GM23338 (cell line): ENCODE data around the gene CPXM2. TPM values are rescaled to one million over a fixed set of nuclear protein-coding genes. Genes with fewer than 3 reads are reported as not detected.
A peak's percentile ranks its signal among the peaks of the same experiment; 100 is the strongest.

Source experiments
- ATAC-seq: fragments of 200-7000 bp; cut with Tn5 transposase; 3 replicates; pipeline ENCODE4 v1.9.1; 2020
- DNase-seq: peaks from one replicate; pipeline ENCODE4 v3.0.0-alpha.2; 2015; ENCODE audit warnings: low spot score
- H2AFZ ChIP-seq: fragments of 200-600 bp; sonication (generic); 2 replicates; pipeline ENCODE4 v1.8.0; 2016; ENCODE audit warnings: antibody characterized with exemption, mild to moderate bottlenecking, moderate library complexity
- H3F3A ChIP-seq: fragments of 200-600 bp; sonication (generic); replicated peaks from 2 replicates; pipeline ENCODE4 v1.8.0; 2017; ENCODE audit warnings: antibody characterized with exemption, mixed run types, low read depth
- H3K27ac ChIP-seq: fragments of 200-600 bp; sonication (generic); 2 replicates; pipeline ENCODE4 v1.6.1; 2016; ENCODE audit warnings: low read depth
- H3K27me3 ChIP-seq: fragments of 200-600 bp; sonication (generic); 2 replicates; pipeline ENCODE4 v1.8.0; 2016; ENCODE audit warnings: mild to moderate bottlenecking, mixed run types, moderate library complexity; ENCODE audit not compliant: insufficient read depth
- H3K36me3 ChIP-seq: fragments of 200-600 bp; sonication (generic); 2 replicates; pipeline ENCODE4 v1.8.0; 2016; ENCODE audit warnings: mild to moderate bottlenecking; ENCODE audit not compliant: insufficient read depth
- H3K4me1 ChIP-seq: fragments of 200-600 bp; sonication (generic); 2 replicates; pipeline ENCODE4 v1.8.0; 2016; ENCODE audit warnings: mild to moderate bottlenecking, moderate library complexity; ENCODE audit not compliant: insufficient read depth
- H3K4me2 ChIP-seq: fragments of 200-600 bp; sonication (generic); 2 replicates; pipeline ENCODE4 v1.7.1; 2017; ENCODE audit warnings: mixed run types
- H3K4me3 ChIP-seq: fragments of 200-600 bp; sonication (generic); 2 replicates; pipeline ENCODE4 v1.6.1; 2016; ENCODE audit warnings: mixed run types
- H3K79me2 ChIP-seq: fragments of 200-600 bp; sonication (generic); replicated peaks from 2 replicates; pipeline ENCODE4 v1.8.0; 2017; ENCODE audit warnings: mild to moderate bottlenecking; ENCODE audit not compliant: insufficient read depth
- H3K9me2 ChIP-seq: fragments of 200-600 bp; sonication (generic); 2 replicates; pipeline ENCODE4 v1.8.0; 2017; ENCODE audit not compliant: insufficient read depth
- H4K20me1 ChIP-seq: fragments of 200-600 bp; sonication (generic); replicated peaks from 2 replicates; pipeline ENCODE4 v1.8.0; 2017; ENCODE audit warnings: mild to moderate bottlenecking; ENCODE audit not compliant: insufficient read depth
- H3K27ac Mint-ChIP-seq: 2 replicates; pipeline ENCODE4 v1.8.0; 2020; ENCODE audit warnings: inconsistent platforms, mild to moderate bottlenecking, moderate library complexity, mixed read lengths
- H3K27me3 Mint-ChIP-seq: 3 replicates; pipeline ENCODE4 v1.8.0; 2022; ENCODE audit warnings: low read depth, mild to moderate bottlenecking, moderate library complexity, mixed read lengths, inconsistent platforms; ENCODE audit not compliant: insufficient read depth, poor library complexity
- H3K36me3 Mint-ChIP-seq: 3 replicates; pipeline ENCODE4 v1.8.0; 2021; ENCODE audit warnings: low read depth, mild to moderate bottlenecking, inconsistent platforms, moderate library complexity, mixed read lengths
- H3K4me1 Mint-ChIP-seq: 3 replicates; pipeline ENCODE4 v1.8.0; 2020; ENCODE audit warnings: mild to moderate bottlenecking, inconsistent platforms, mixed read lengths
- H3K4me3 Mint-ChIP-seq: 3 replicates; pipeline ENCODE4 v1.8.0; 2021; ENCODE audit warnings: moderate library complexity, mild to moderate bottlenecking, inconsistent platforms, mixed read lengths
- H3K9me3 Mint-ChIP-seq: 3 replicates; pipeline ENCODE4 v1.8.0; 2020; ENCODE audit warnings: moderate library complexity, mild to moderate bottlenecking, inconsistent platforms, mixed read lengths
- CREB1 ChIP-seq: fragments of 250-450 bp; sonication (Bioruptor Pico); IDR thresholded peaks from 2 replicates; pipeline ENCODE4 v1.5.0; 2020; ENCODE audit warnings: low read depth, mild to moderate bottlenecking, moderate library complexity
- CTCF ChIP-seq, 2 experiments: fragments of 200-600 bp in 1 of 2; sonication (generic) in 1 of 2; conservative IDR thresholded peaks; 2 replicates each; pipeline versions ENCODE4 v1.5.1 to v1.6.1; 2016 to 2017; ENCODE audit warnings: antibody characterized with exemption in 2 of 2, low read depth in 2 of 2, mild to moderate bottlenecking in 2 of 2, moderate library complexity in 1 of 2
- ETS1 ChIP-seq: IDR thresholded peaks from 2 replicates; pipeline ENCODE4 v1.6.1; 2016; ENCODE audit warnings: antibody characterized with exemption
- EZH2 ChIP-seq: fragments of 200-600 bp; sonication (generic); IDR thresholded peaks from one replicate; pipeline ENCODE4 v1.8.0; 2017; ENCODE audit warnings: antibody characterized with exemption, mild to moderate bottlenecking, low read depth; ENCODE audit not compliant: unreplicated experiment
- EZH2phosphoT487 ChIP-seq: fragments of 200-600 bp; sonication (generic); IDR thresholded peaks from one replicate; pipeline ENCODE4 v1.8.1; 2018; ENCODE audit warnings: antibody characterized with exemption; ENCODE audit not compliant: unreplicated experiment
- JUNB ChIP-seq: IDR thresholded peaks from one replicate; pipeline ENCODE4 v1.6.1; 2016; ENCODE audit warnings: antibody characterized with exemption; ENCODE audit not compliant: unreplicated experiment
- NANOG ChIP-seq: IDR thresholded peaks from 2 replicates; pipeline ENCODE4 v1.6.1; 2016; ENCODE audit warnings: antibody characterized with exemption, borderline replicate concordance
- POLR2AphosphoS5 ChIP-seq: IDR thresholded peaks from 2 replicates; pipeline ENCODE4 v1.6.1; 2016; ENCODE audit warnings: antibody characterized with exemption, low read depth
- REST ChIP-seq: IDR thresholded peaks from one replicate; pipeline ENCODE4 v1.6.1; 2018; ENCODE audit warnings: antibody characterized with exemption; ENCODE audit not compliant: unreplicated experiment
- STAT1 ChIP-seq: IDR thresholded peaks from one replicate; pipeline ENCODE4 v1.6.1; 2016; ENCODE audit warnings: antibody characterized with exemption; ENCODE audit not compliant: unreplicated experiment
- ZNF114 ChIP-seq: fragments of 250-450 bp; sonication (Bioruptor Pico); IDR thresholded peaks from 2 replicates; pipeline ENCODE4 v1.5.0; 2020; ENCODE audit warnings: mild to moderate bottlenecking, moderate library complexity
- ZNF331 ChIP-seq: fragments of 250-450 bp; sonication (Bioruptor Pico); IDR thresholded peaks from 2 replicates; pipeline ENCODE4 v1.5.0; 2020; ENCODE audit warnings: low read depth, mild to moderate bottlenecking, moderate library complexity
- polyA plus RNA-seq: library from polyadenylated mRNA; unstranded; fragments of >200 nt; fragmentation: Nextera tagmentation; extraction: Ambion mirVana; gene quantifications from 2 replicates; pipeline ENCODE4 v1.2.1, GENCODE V29; 2016
- total RNA-seq: library from RNA; depleted of rRNA; stranded (reverse); fragments of >200 nt; shearing (Covaris generic); gene quantifications from 2 replicates; pipeline ENCODE4 v1.2.3, GENCODE V29; 2014
- TF ChIP-seq, protein P1 (sequence below): fragments of 250-450 bp; sonication (Bioruptor Pico); IDR thresholded peaks from 2 replicates; pipeline ENCODE4 v1.5.0; 2020; ENCODE audit warnings: mild to moderate bottlenecking, moderate library complexity

The CPXM2 gene
- total and polyA plus RNA-seq, 2 experiments from 2014 or later, result 1.6 to 8.1 TPM

DNA sequence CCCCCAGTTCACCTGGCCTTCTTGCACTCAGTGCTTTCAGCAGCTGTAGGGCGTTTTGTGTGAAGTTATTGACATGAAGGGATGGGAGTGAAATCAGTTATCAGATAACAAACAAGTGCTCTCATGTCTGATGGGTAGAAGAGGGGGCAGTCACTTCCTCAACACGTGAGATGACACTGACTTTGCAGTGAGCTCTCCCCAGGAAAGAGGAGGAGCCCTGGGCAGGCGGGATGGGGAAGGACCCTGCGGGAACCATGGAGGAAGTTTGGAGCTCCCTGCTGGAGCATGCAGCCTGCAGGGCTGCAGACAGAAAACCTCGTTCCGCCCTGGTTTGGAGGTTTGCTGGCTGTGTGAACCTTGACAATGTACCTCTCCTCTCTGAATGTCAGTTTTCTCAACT is 186.8 kb downstream of the CPXM2 start:
- H3K9me3 Mint-ChIP-seq, result no peaks in the 10 kb centered on the region

More for the DNA sequence above, 186.8 kb downstream of the CPXM2 start:
- H4K20me1 ChIP-seq, result no peaks in the 10 kb centered on the region
- H3K4me3 Mint-ChIP-seq, result no peak overlapping the region
- peaks cover 8% of the 10 kb centered on the region for H3K4me1 Mint-ChIP-seq
- TF ChIP-seq CREB1 (no peak), EZH2phosphoT487 (no peak), STAT1 (no peak), ETS1 (no peak), ZNF331 (CRISPR knock-in tag) (no peak), ZNF114 (CRISPR knock-in tag) (no peak), NANOG (no peak), REST (no peak), EZH2 (no peak), CTCF (conservative IDR thresholded peaks at IDR 0.05; ENCODE audit: low read depth in 2 of 2) (no peak), JUNB (no peak), POLR2AphosphoS5 (no peak)
- TF ChIP-seq, protein P1, sequence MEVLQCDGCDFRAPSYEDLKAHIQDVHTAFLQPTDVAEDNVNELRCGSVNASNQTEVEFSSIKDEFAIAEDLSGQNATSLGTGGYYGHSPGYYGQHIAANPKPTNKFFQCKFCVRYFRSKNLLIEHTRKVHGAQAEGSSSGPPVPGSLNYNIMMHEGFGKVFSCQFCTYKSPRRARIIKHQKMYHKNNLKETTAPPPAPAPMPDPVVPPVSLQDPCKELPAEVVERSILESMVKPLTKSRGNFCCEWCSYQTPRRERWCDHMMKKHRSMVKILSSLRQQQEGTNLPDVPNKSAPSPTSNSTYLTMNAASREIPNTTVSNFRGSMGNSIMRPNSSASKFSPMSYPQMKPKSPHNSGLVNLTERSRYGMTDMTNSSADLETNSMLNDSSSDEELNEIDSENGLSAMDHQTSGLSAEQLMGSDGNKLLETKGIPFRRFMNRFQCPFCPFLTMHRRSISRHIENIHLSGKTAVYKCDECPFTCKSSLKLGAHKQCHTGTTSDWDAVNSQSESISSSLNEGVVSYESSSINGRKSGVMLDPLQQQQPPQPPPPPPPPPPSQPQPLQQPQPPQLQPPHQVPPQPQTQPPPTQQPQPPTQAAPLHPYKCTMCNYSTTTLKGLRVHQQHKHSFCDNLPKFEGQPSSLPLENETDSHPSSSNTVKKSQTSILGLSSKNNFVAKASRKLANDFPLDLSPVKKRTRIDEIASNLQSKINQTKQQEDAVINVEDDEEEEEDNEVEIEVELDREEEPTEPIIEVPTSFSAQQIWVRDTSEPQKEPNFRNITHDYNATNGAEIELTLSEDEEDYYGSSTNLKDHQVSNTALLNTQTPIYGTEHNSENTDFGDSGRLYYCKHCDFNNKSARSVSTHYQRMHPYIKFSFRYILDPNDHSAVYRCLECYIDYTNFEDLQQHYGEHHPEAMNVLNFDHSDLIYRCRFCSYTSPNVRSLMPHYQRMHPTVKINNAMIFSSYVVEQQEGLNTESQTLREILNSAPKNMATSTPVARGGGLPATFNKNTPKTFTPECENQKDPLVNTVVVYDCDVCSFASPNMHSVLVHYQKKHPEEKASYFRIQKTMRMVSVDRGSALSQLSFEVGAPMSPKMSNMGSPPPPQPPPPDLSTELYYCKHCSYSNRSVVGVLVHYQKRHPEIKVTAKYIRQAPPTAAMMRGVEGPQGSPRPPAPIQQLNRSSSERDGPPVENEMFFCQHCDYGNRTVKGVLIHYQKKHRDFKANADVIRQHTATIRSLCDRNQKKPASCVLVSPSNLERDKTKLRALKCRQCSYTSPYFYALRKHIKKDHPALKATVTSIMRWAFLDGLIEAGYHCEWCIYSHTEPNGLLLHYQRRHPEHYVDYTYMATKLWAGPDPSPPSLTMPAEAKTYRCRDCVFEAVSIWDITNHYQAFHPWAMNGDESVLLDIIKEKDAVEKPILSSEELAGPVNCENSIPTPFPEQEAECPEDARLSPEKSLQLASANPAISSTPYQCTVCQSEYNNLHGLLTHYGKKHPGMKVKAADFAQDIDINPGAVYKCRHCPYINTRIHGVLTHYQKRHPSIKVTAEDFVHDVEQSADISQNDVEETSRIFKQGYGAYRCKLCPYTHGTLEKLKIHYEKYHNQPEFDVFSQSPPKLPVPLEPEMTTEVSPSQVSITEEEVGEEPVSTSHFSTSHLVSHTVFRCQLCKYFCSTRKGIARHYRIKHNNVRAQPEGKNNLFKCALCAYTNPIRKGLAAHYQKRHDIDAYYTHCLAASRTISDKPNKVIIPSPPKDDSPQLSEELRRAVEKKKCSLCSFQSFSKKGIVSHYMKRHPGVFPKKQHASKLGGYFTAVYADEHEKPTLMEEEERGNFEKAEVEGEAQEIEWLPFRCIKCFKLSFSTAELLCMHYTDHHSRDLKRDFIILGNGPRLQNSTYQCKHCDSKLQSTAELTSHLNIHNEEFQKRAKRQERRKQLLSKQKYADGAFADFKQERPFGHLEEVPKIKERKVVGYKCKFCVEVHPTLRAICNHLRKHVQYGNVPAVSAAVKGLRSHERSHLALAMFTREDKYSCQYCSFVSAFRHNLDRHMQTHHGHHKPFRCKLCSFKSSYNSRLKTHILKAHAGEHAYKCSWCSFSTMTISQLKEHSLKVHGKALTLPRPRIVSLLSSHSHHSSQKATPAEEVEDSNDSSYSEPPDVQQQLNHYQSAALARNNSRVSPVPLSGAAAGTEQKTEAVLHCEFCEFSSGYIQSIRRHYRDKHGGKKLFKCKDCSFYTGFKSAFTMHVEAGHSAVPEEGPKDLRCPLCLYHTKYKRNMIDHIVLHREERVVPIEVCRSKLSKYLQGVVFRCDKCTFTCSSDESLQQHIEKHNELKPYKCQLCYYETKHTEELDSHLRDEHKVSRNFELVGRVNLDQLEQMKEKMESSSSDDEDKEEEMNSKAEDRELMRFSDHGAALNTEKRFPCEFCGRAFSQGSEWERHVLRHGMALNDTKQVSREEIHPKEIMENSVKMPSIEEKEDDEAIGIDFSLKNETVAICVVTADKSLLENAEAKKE, result no peak
- no peaks in the 10 kb centered on the region for H3K27me3 ChIP-seq
- no peak overlapping the region for H3K4me3 ChIP-seq
- H3K9me2 ChIP-seq, result no peaks in the 10 kb centered on the region
- H3K79me2 ChIP-seq, result no peaks in the 10 kb centered on the region
- no peaks in the 10 kb centered on the region for H3K4me1 ChIP-seq
- H3K4me2 ChIP-seq, result no peak overlapping the region
- peak; percentile 71 for ATAC-seq
- H3K36me3 ChIP-seq, result no peaks in the 10 kb centered on the region
- H3K27ac Mint-ChIP-seq, result no peak overlapping the region
- peaks cover 7% of the 10 kb centered on the region for H3K27me3 Mint-ChIP-seq
- H3K36me3 Mint-ChIP-seq, result no peaks in the 10 kb centered on the region
- H3K27ac ChIP-seq, result no peak overlapping the region
- H3F3A ChIP-seq, result no peaks in the 10 kb centered on the region
- DNase-seq, result peak; percentile 12
- no peak overlapping the region for H2AFZ ChIP-seq
